HG03095 (cell line): ENCODE data around the gene SDC3.

Experiments
- ATAC-seq: cut with Tn5 transposase; IDR thresholded peaks from one replicate; pipeline ENCODE4 v1.9.1; 2021; ENCODE audit warnings: moderate library complexity; ENCODE audit not compliant: unreplicated experiment

The SDC3 gene

GRCh38 chr1:30823969-30824735, 84.4 kb downstream of the SDC3 start:
- peak; percentile 91 for ATAC-seq

GRCh38 chr1:30823627-30823968, 85.0 kb downstream of the SDC3 start:
- ATAC-seq, result no peak

- no peak for ATAC-seq
Measured at GRCh38 chr1:30822966-30823581, 85.5 kb downstream of the SDC3 start.

GRCh38 chr1:30822006-30822405, 86.6 kb downstream of the SDC3 start:
- no peak for ATAC-seq

GRCh38 chr1:30820299-30820698, 88.3 kb downstream of the SDC3 start:
- no peak for ATAC-seq
